Measurements from ENCODE around the gene RPS6KA5.
"Not testable (repeated sequence)": the region's sequence is repeated elsewhere in the genome, so short reads cannot be mapped to it uniquely, and the experiment has no call there.

RPS6KA5 gene

GRCh38 chr14:91022622-91023028 is 37.8 kb downstream of the RPS6KA5 start:
- DNase-seq, result not testable (repeated sequence)

GRCh38 chr14:91021991-91022621 is 38.3 kb downstream of the RPS6KA5 start:
- DNase-seq, result no peak

DNA sequence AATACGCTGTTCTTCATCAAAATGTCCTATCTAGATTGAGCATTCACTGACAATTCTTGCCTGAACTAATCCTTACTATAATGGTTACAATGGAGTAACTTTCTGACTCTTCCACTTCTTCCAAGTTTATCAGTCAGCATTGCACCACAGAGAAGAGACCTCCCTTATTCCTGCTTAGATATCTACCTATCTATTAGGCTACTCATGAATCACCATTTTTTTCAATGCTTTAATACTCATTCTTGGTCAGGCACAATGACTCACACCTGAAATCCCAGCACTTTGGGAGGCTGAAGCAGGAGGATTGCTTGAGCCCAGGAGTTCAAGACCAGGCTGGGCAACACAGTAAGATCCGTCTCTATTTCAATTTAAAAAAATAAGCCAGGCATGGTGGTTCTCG is 39.3 kb downstream of the RPS6KA5 start:
- DNase-seq, result no peak

- no peak for DNase-seq
These were observed 40.8 kb downstream of the RPS6KA5 start for GRCh38 chr14:91019673-91020072.

DNA sequence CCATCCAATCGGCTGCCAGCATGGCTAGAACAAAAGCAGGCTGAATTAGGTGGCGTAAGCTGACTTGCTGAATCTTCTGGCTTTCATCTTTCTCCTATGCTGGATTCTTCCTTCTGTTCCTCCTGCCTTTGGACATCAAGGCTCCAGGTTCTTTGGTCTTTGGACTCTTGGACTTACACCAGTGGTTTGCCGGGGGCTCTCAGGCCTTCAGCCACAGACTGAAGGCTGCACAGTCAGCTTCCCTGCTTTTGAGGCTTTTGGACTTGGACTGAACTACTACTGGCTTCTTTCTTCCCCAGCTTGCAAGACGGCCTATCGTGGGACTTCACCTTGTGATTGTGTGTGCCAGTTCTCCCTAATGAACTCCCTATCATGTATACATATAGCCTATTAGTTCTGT is 42.0 kb downstream of the RPS6KA5 start:
- DNase-seq, result no peak

- DNase-seq, result no peak
These were observed 43.5 kb downstream of the RPS6KA5 start for GRCh38 chr14:91016800-91017410.

- DNase-seq, result no peak
These were observed 45.0 kb downstream of the RPS6KA5 start for GRCh38 chr14:91015435-91015834.

- no peak for DNase-seq
These were observed 48.4 kb downstream of the RPS6KA5 start for GRCh38 chr14:91012045-91012444.

DNA sequence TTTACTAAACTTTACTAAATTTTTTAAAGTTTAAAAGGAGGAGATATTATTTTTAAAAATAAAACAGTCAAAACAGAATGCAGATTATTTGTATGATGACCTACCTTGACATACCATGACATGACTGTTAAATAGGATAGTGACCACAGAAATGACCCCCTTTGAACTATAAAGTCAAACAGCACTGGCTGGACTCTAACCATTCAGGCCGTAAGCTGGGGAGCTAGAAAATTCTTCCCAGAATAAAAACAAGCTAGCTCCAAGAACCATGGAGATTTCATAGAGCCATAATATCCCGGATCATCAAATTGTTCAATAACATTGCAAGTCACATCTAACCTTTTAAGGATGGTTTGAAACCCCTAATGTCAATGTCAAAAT is 50.3 kb downstream of the RPS6KA5 start:
- no peak for DNase-seq

DNA sequence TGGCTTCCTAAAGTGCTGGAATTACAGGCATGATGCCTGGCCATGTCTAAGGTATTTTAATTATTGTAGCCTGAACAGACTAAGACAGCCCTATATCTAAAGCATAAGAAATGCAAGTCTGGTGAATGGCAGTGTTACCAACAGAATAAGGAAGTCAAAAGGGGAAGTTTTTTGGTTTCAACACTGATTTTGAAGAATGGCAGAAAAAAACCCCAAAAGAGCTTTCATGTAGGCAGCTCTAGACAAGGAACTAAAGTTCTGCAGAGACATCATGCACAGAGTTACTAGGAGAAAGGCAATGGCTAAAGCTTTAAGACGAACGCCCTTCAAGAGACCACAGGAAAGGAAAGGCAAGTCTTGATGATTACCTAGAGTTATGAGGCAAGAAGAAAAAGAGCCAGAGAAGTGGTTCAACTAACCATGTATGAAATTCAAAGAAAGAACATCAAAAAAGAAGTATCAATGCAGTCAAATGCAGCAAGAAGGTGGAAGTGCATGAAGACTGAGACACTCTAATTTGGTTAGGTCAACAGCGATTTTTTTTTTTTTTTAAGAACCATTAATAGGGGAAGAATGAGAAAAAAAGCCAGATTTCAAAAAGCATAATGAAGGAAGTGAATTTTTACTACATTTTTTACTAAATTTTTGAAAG is 50.8 kb downstream of the RPS6KA5 start:
- no peak for DNase-seq

DNA sequence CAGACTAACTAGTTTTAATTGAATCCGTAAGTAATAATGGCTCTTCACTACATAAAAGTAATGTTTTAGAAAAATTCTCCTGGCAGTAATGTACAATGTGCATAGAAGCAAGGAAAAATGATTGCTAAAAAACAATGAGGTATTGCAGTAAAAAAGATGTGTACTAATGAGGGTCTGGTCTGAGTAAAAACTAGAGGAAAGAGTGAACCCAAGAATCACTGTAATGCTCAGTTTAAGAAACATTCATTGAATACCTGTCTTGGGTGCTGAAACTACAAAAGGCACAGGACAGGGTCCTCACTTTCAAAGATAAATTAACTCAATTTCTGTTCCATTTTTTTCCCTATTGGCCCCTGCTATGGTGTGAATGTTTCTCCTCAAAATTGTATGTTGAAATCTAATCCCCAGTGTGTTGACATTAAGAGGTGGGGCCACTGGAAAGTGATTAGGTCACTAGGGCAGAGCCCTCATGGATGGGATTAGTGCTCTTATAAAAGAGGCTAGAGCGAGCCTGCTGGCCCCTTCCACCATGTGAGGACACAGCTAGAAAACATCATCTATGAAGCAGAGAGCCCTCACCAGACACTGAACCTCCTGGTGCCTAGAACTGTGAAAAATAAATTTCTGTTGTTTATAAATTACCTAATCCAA is 51.6 kb downstream of the RPS6KA5 start:
- DNase-seq, result no peak

DNA sequence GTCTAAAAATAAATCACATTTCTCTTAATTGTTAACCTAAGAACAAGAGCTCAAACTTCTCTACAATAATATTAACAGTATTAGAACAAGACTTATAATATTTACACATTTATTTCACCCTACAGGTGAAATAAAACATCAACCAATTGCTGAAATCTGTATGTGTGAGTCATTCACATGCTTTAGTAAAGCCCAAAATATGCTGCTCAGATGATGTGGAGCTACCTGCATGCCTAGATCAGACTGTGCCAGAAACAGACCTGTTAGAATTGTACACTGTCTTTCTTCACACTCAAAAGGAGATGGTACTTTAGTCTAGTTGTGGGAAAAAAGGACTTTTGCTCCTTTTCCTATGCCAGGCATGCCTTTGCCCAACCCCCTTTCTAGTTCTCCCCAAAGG is 54.7 kb downstream of the RPS6KA5 start:
- DNase-seq, result no peak

DNA sequence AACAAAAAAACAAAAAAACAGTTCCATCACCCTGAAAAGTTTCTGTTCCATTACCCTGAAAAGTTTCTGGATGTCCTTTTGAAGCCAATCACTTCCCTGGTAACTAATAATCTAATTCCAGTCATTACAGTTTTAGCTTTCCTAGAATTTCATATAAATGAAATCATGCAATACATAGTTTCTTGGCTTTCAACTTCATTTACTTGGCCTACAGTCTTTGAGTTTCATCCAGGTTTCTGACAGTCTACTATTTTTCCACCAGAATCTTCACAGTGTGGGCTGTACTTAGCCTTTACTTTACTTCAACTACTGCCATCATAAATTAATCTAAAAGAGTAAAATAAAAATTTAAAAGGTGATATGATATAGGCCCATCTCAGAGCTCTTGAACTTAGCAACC is 55.5 kb downstream of the RPS6KA5 start:
- no peak for DNase-seq

- DNase-seq, result no peak
These were observed 61.1 kb downstream of the RPS6KA5 start for GRCh38 chr14:90999299-90999698.

GRCh38 chr14:90996967-90997366 is 63.5 kb downstream of the RPS6KA5 start:
- no peak for DNase-seq

GRCh38 chr14:90995785-90996184 is 64.7 kb downstream of the RPS6KA5 start:
- DNase-seq, result no peak

GRCh38 chr14:90993792-90994191 is 66.6 kb downstream of the RPS6KA5 start:
- DNase-seq, result no peak

- DNase-seq, result no peak
These were observed 68.6 kb downstream of the RPS6KA5 start for GRCh38 chr14:90991690-90992443.

- no peak for DNase-seq
These were observed 70.3 kb downstream of the RPS6KA5 start for GRCh38 chr14:90990141-90990540.

- DNase-seq, result no peak
These were observed 73.3 kb downstream of the RPS6KA5 start for GRCh38 chr14:90987140-90987539.

DNA sequence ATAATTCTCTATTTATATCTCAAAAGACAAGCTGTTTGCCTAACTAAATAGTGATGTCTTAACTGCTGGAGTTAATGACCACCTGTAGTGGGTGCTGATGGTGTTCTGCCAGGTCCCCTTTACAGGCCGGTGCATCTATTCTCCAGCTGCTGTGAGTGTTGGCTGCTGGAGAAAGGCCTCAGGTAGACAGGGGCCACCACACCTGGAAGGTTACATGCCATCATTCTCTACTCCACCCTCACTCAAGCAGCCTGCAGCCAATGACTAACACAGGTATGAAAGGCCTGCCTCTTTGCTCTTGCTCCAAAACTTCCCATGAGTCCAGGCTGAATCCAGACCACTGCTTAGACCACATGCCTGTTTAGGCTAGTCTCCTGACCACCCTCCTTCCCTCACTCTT is 73.9 kb downstream of the RPS6KA5 start:
- DNase-seq, result no peak

GRCh38 chr14:90985601-90986242 is 74.7 kb downstream of the RPS6KA5 start:
- no peak for DNase-seq

- no peak for DNase-seq
These were observed 76.9 kb downstream of the RPS6KA5 start for GRCh38 chr14:90983560-90983959.

Data from femur (tissue), 1 donor.